Erythroblast (primary cell): ENCODE measurements around the gene DACH1.

Experiments used
- DNase-seq, 2 experiments: peaks; one replicate each; lab custom pipeline; 2025; lab: John Stamatoyannopoulos, UW
- GATA1 ChIP-seq: IDR thresholded peaks from 2 replicates; pipeline ENCODE4 v1.6.1; 2011; ENCODE audit warnings: low read depth, mild to moderate bottlenecking, control low read depth, low read length, moderate library complexity
- POLR2A ChIP-seq: IDR thresholded peaks from 2 replicates; pipeline ENCODE4 v1.6.1; 2011; ENCODE audit warnings: mild to moderate bottlenecking, low read length

DACH1 gene

DNA sequence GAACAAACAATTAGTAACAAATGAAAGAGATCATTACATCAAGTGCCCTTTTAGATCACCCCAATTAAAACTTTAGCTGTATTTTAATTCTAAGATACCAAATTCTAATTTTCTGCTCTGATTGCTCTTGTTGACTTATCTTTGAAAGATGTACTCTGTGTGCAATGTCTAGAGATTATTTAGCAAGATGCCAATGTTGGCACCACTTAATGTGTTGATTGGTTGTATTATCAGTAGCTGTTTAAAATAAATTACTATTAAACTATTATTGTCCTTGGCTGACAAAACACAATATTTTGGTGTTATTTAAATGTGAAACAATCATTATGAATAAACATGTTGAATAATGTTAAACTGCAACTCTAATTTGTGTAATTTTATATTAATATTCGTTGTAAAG is 386.0 kb downstream of the DACH1 start:
- no peak for TF ChIP-seq POLR2A
- TF ChIP-seq GATA1 = no peak
- DNase-seq = no peak

- DNase-seq = no peak
- TF ChIP-seq POLR2A (no peak), GATA1 (no peak)
Observed at GRCh38 chr13:71477735-71478134, 389.3 kb downstream of the DACH1 start.

DNA sequence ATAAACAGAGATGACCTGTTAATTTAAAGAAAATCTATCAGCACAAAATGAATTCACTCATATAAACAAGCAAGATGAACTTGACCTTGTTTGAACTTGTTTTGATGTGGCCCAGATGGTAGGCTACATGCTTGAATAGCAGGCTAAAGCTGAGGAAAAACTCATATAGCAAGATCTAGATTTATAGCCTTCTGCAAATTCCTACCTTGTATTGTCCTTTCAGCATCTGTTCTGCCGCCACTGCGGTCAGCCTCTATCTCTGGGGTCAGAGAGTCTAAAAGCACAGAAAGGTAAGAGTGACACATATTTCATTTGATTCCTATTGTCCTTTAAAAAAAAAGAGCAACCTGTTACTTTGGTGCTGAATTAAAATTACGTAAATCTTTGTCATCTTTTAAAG is 392.1 kb downstream of the DACH1 start:
- no peak for DNase-seq
- TF ChIP-seq POLR2A (no peak), GATA1 (no peak)

DNA sequence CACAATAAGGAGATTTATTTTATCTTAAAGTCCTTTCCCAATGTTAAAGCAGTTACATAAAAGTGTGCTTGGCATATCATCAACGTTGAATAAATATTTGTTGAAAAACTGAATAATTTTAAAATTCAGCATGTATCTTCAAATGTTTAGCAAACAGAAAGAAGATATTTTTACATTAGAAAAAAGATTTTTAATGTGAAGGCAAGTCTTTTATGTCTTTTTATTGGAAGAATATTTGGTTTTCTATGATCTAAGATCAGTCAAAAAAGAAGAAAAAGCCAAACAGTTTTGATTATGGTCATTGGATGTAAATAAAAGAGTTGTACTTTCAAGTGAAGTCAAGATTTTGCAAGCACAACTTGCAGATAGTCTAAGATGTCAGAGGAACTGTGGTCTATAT is 397.4 kb downstream of the DACH1 start:
- no peak for DNase-seq
- TF ChIP-seq GATA1 (no peak), POLR2A (no peak)

- TF ChIP-seq POLR2A (no peak), GATA1 (no peak)
- no peak for DNase-seq
Observed at GRCh38 chr13:71464686-71465085, 402.3 kb downstream of the DACH1 start.

- DNase-seq = no peak
- TF ChIP-seq GATA1 (no peak), POLR2A (no peak)
Observed at GRCh38 chr13:71461892-71462291, 405.1 kb downstream of the DACH1 start.

DNA sequence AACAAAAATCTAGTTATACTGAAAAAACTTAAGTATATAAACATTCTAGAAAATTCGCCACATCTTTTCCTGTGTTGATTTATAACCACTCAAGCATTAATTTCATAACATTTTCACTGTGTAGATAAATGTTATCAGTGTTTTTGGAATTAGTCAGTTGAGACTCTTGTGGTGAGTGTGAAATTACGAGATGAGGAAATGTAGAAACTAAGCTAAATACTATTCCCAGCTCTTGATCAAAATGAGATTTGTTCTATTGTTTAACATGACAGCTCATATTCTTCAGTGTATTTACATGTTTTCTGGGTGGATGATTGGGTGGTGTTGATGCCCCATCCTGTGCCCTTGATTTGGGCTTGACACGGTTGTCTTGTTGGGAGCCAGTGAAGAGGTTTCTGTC is 406.8 kb downstream of the DACH1 start:
- TF ChIP-seq GATA1 (no peak), POLR2A (no peak)
- no peak for DNase-seq

DNA sequence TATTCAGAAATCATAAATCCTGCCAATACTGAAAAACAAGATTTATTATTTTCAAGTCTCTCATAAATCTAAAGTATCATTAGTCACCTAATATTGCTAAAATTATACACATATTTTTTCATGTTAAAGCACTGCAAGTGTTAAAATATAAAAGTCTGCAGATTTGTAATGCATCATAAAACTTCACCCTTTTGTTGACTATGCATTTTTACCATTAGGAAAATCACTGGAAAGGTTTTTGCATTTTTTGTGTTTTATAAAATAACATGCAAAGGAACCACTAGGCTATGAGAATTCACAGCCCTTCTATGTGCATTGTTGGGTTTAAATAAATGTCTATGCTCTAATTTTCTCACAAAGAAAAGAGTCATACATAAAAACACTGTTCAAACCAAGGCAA is 407.3 kb downstream of the DACH1 start:
- TF ChIP-seq POLR2A (no peak), GATA1 (no peak)

GRCh38 chr13:71457645-71458044 is 409.4 kb downstream of the DACH1 start:
- no peak for TF ChIP-seq GATA1
- TF ChIP-seq POLR2A = no peak
- DNase-seq = no peak

More for the DNA sequence above, 407.3 kb downstream of the DACH1 start:
- no peak for DNase-seq

- TF ChIP-seq POLR2A = no peak
- no peak for TF ChIP-seq GATA1
Observed at GRCh38 chr13:71456136-71456535, 410.9 kb downstream of the DACH1 start.

DNA sequence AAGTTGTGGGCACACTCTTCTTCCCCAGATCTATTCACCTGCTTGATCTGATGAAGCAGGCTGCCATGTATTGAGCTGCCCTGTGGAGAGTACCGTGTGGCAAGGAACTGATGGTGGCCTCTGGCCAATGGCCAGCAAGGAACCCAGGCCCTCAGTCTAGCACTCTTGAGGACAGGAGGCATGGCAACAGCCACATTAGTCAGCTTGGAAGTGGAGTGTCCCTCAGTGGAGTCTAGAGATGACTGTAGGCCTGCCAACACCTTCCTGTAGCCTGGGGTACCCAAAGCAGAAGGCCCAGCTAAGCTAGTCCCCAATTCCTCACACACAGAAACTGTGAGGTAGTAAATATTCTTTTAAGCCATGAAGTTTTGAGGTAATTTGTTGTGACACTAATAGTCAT is 412.5 kb downstream of the DACH1 start:
- no peak for DNase-seq
- TF ChIP-seq POLR2A = no peak
- TF ChIP-seq GATA1 = no peak

More at GRCh38 chr13:71456136-71456535, 410.9 kb downstream of the DACH1 start:
- DNase-seq = no peak

DNA sequence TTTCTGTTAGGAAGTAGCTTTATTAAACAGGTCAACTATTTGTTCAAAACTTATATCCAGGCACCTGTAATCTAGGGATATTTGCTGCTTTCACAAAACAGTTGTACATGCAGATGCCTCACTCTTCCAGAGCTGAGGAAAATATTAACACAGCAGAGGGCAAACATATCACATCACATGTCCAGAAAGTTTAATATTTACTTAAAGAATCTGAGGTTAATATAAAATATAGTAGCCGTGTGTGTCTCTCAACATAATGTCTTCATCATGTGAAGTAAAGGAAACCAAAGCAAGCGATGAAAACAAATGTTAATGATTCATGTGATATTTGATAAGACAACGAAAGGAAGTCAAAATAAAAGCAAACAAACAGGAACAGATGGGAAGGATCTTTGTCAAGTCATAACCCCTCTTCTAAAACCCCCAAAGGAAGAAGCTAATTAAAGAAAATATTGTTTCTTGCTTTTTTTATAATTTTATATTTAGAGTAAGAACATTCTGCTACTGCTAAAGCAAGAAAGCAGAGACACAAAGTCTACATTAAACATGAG is 418.8 kb downstream of the DACH1 start:
- no peak for DNase-seq

DNA sequence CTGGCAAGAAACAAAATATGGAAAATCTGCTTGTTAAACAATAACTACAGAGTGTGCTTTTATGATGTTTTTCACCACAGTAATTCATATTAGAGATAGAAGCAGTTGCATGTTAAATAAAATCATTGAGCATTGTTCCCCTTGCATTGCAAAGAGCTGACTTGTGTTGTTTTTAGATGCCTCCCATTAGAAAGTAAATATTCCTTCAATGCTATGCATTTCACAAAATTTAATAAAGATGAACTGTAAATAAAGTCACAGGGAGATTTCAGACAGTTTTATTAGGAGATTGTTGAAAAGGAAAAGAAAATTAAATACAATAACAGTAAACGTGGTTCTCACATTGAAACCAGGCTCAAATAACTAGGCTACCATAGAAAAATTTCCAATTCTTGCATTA is 429.3 kb downstream of the DACH1 start:
- TF ChIP-seq POLR2A (no peak), GATA1 (no peak)
- DNase-seq = no peak

More for the DNA sequence above, 418.8 kb downstream of the DACH1 start:
- TF ChIP-seq GATA1 (no peak), POLR2A (no peak)

GRCh38 chr13:71430681-71431080 is 436.3 kb downstream of the DACH1 start:
- TF ChIP-seq POLR2A (no peak), GATA1 (no peak)

DNA sequence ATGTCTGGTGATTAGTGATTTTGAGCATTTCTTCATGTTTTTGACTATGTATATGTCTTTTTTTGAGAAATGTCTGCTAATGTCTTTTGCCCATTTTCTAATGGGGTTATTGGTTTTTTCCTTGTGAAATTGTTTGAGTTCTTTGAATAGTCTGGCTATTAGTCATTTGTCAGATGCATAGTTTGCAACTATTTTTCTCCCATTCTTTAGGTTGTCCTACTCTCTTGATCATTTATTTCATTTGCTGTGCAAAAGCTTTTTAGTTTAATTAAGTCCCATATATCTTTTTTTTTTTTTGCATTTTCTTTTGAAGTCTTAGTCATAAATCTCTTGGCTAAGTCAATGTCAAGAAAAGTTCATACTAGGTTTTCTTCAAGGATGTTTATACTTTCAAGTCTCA is 449.8 kb downstream of the DACH1 start:
- TF ChIP-seq GATA1 = no peak
- no peak for TF ChIP-seq POLR2A
- DNase-seq = no peak

More at GRCh38 chr13:71430681-71431080, 436.3 kb downstream of the DACH1 start:
- no peak for DNase-seq
